Measurements from ENCODE around the gene C19orf47. TPM values are rescaled to one million over a fixed set of nuclear protein-coding genes. Genes with fewer than 3 reads are reported as not detected.

Gene C19orf47
- total and polyA plus RNA-seq, 8 donors, result 10.4 to 21.7 (median 14.5) TPM

- no peak for DNase-seq
- H3K27me3 ChIP-seq, result no peaks in the 10 kb centered on the region
- peak overlapping the region; percentile 32 to 37 for H3K4me3 ChIP-seq
- no peak for ATAC-seq
- intact Hi-C loops (cut with DNase I), result no loop called here
- no peaks in the 10 kb centered on the region for H3K9me3 ChIP-seq
- no peak overlapping the region for H3K27ac ChIP-seq
- H3K4me1 ChIP-seq, result peaks cover 5 to 69% of the 10 kb centered on the region in 2 donors
- no peak for TF ChIP-seq CTCF (IDR thresholded peaks at IDR 0.05)
- peaks cover 0 to 36% of the 10 kb centered on the region in 2 donors for H3K36me3 ChIP-seq
Observed at GRCh38 chr19:40365010-40365409, 16.8 kb upstream of the C19orf47 start.

GRCh38 chr19:40363069-40363468, 14.9 kb upstream of the C19orf47 start:
- no peaks in the 10 kb centered on the region for H3K9me3 ChIP-seq
- no peak overlapping the region for H3K4me3 ChIP-seq
- intact Hi-C loops (cut with DNase I), result no loop called here
- ATAC-seq (no peak), DNase-seq (no peak)
- no peak for TF ChIP-seq CTCF (IDR thresholded peaks at IDR 0.05)
- no peak overlapping the region for H3K27ac ChIP-seq
- H3K27me3 ChIP-seq, result no peaks in the 10 kb centered on the region
- peaks cover 5 to 87% of the 10 kb centered on the region in 2 donors for H3K4me1 ChIP-seq
- H3K36me3 ChIP-seq, result peaks cover 0 to 16% of the 10 kb centered on the region in 2 donors

- no peaks in the 10 kb centered on the region for H3K27me3 ChIP-seq
- peaks cover 5 to 94% of the 10 kb centered on the region in 2 donors for H3K4me1 ChIP-seq
- no peak for ATAC-seq
Observed at GRCh38 chr19:40362160-40362559, 14.0 kb upstream of the C19orf47 start.

GRCh38 chr19:40360708-40361241, 12.6 kb upstream of the C19orf47 start:
- Histone ChIP-seq H3K27me3 (no peaks in the 10 kb centered on the region), H3K4me3 (no peak overlapping the region), H3K36me3 (no peaks in the 10 kb centered on the region), H3K4me1 (peaks cover 0 to 80% of the 10 kb centered on the region in 2 donors), H3K9me3 (no peaks in the 10 kb centered on the region), H3K27ac (peak overlapping the region in 1 of 2 donors; percentile 72)
- DNase-seq (peak in 2 of 4 donors; percentile 42 to 62), ATAC-seq (peak; percentile 34)
- intact Hi-C loops (cut with DNase I), result no loop called here
- TF ChIP-seq CTCF (IDR thresholded peaks at IDR 0.05), result no peak

More at GRCh38 chr19:40362160-40362559, 14.0 kb upstream of the C19orf47 start:
- intact Hi-C loops (cut with DNase I), result no loop called here
- H3K27ac ChIP-seq, result no peak overlapping the region
- DNase-seq, result no peak
- no peak overlapping the region for H3K4me3 ChIP-seq
- TF ChIP-seq CTCF (IDR thresholded peaks at IDR 0.05), result no peak
- H3K9me3 ChIP-seq, result no peaks in the 10 kb centered on the region
- H3K36me3 ChIP-seq, result peaks cover 0 to 7% of the 10 kb centered on the region in 2 donors

GRCh38 chr19:40360020-40360707, 12.0 kb upstream of the C19orf47 start:
- peak overlapping the region in 1 of 2 donors; percentile 72 for H3K27ac ChIP-seq
- H3K27me3 ChIP-seq, result no peaks in the 10 kb centered on the region
- H3K36me3 ChIP-seq, result no peaks in the 10 kb centered on the region
- H3K4me3 ChIP-seq, result no peak overlapping the region
- ATAC-seq, result no peak
- H3K9me3 ChIP-seq, result no peaks in the 10 kb centered on the region
- intact Hi-C loops (cut with DNase I), result no loop called here
- peaks cover 0 to 74% of the 10 kb centered on the region in 2 donors for H3K4me1 ChIP-seq
- TF ChIP-seq CTCF (IDR thresholded peaks at IDR 0.05), result no peak
- DNase-seq, result peak in 1 of 4 donors; percentile 45
